ENCODE data around the gene ST3GAL4.

DNA sequence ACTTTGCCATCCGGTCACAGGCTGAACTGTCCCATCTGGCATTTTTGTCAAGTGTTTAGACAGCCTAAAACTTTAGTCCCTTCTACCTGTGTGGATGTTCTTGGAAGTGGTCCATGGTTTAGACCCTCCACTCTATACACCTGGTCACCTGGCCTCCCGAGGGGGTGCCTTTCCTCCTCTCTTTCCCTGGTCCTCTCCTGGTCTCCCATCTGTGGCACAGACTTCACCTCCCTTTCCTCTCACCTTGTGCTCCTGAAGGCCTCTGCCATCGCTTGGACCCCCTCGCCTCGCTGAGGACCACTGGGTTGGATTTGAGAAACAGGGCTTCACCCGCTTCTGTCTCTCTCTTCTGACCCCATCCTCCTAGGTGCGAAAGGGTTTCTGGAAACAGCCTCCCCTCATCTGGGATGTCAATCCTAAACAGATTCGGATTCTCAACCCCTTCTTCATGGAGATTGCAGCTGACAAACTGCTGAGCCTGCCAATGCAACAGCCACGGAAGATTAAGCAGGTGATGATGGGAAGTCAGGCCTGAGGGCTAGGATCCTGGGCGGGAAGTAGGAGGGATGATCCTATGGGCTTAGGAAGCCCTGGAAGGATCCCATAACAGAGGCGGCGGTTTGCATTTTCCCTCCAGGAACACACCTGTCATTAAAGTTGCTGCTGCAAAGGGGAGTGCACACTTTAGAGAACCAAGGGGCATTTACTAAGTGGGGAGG lies 53.6 kb downstream of the ST3GAL4 start:
- TF ChIP-seq, protein P1, sequence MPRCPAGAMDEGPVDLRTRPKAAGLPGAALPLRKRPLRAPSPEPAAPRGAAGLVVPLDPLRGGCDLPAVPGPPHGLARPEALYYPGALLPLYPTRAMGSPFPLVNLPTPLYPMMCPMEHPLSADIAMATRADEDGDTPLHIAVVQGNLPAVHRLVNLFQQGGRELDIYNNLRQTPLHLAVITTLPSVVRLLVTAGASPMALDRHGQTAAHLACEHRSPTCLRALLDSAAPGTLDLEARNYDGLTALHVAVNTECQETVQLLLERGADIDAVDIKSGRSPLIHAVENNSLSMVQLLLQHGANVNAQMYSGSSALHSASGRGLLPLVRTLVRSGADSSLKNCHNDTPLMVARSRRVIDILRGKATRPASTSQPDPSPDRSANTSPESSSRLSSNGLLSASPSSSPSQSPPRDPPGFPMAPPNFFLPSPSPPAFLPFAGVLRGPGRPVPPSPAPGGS (IDR thresholded peaks at IDR 0.05), result no peak
- TF ChIP-seq, protein P2, sequence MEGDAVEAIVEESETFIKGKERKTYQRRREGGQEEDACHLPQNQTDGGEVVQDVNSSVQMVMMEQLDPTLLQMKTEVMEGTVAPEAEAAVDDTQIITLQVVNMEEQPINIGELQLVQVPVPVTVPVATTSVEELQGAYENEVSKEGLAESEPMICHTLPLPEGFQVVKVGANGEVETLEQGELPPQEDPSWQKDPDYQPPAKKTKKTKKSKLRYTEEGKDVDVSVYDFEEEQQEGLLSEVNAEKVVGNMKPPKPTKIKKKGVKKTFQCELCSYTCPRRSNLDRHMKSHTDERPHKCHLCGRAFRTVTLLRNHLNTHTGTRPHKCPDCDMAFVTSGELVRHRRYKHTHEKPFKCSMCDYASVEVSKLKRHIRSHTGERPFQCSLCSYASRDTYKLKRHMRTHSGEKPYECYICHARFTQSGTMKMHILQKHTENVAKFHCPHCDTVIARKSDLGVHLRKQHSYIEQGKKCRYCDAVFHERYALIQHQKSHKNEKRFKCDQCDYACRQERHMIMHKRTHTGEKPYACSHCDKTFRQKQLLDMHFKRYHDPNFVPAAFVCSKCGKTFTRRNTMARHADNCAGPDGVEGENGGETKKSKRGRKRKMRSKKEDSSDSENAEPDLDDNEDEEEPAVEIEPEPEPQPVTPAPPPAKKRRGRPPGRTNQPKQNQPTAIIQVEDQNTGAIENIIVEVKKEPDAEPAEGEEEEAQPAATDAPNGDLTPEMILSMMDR (IDR thresholded peaks at IDR 0.05), result no peak
- TF ChIP-seq POLR2A (IDR thresholded peaks at IDR 0.05; ENCODE audit: low read length) (no peak), CHD2 (IDR thresholded peaks at IDR 0.05; ENCODE audit: low read length, partially characterized antibody) (no peak), FOXS1 (CRISPR knock-in tag; IDR thresholded peaks at IDR 0.05) (no peak), RCOR1 (IDR thresholded peaks at IDR 0.05; ENCODE audit: low read depth, low read length) (no peak), MAFK (IDR thresholded peaks at IDR 0.05; ENCODE audit: partially characterized antibody) (no peak), MAZ (IDR thresholded peaks at IDR 0.05; ENCODE audit: borderline replicate concordance, low read depth, low read length) (no peak)
- TF ChIP-seq, protein P3, sequence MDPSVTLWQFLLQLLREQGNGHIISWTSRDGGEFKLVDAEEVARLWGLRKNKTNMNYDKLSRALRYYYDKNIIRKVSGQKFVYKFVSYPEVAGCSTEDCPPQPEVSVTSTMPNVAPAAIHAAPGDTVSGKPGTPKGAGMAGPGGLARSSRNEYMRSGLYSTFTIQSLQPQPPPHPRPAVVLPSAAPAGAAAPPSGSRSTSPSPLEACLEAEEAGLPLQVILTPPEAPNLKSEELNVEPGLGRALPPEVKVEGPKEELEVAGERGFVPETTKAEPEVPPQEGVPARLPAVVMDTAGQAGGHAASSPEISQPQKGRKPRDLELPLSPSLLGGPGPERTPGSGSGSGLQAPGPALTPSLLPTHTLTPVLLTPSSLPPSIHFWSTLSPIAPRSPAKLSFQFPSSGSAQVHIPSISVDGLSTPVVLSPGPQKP (IDR thresholded peaks at IDR 0.05; ENCODE audit: low read depth, low read length), result no peak
- TF ChIP-seq, protein P4, sequence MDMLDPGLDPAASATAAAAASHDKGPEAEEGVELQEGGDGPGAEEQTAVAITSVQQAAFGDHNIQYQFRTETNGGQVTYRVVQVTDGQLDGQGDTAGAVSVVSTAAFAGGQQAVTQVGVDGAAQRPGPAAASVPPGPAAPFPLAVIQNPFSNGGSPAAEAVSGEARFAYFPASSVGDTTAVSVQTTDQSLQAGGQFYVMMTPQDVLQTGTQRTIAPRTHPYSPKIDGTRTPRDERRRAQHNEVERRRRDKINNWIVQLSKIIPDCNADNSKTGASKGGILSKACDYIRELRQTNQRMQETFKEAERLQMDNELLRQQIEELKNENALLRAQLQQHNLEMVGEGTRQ (IDR thresholded peaks at IDR 0.05), result no peak

All from A549 (cell line).